C4-2B (cell line): ENCODE data around the gene ADGRA1.

Experiments used
- CTCF ChIP-seq: fragments of 450-650 bp; conservative IDR thresholded peaks from 2 replicates; pipeline ENCODE4 v1.5.1; 2017; ENCODE audit warnings: mild to moderate bottlenecking
- ZFX ChIP-seq: fragments of 450-650 bp; IDR thresholded peaks from 2 replicates; pipeline ENCODE4 v1.6.1; 2017

GRCh38 chr10:133141958-133142340, 54.2 kb downstream of the ADGRA1 start:
- TF ChIP-seq CTCF, result no peak
- TF ChIP-seq ZFX, result no peak
